HG03066 (cell line): ENCODE data around the gene CSMD2.

Experiments
- ATAC-seq: cut with Tn5 transposase; IDR thresholded peaks from one replicate; pipeline ENCODE4 v1.9.1; 2021; ENCODE audit warnings: low read depth; ENCODE audit not compliant: unreplicated experiment

The CSMD2 gene

GRCh38 chr1:34162852-34163766 lies 1.9 kb downstream of the CSMD2 start:
- no peak for ATAC-seq

- no peak for ATAC-seq
Observed at GRCh38 chr1:34156739-34157138, 8.3 kb downstream of the CSMD2 start.

GRCh38 chr1:34155860-34156259 lies 9.2 kb downstream of the CSMD2 start:
- no peak for ATAC-seq

- ATAC-seq, result no peak
Observed at GRCh38 chr1:34153246-34153645, 11.8 kb downstream of the CSMD2 start.

GRCh38 chr1:34149501-34149900 lies 15.5 kb downstream of the CSMD2 start:
- no peak for ATAC-seq

- ATAC-seq, result no peak
Observed at GRCh38 chr1:34147301-34147700, 17.7 kb downstream of the CSMD2 start.

- ATAC-seq, result no peak
Observed at GRCh38 chr1:34144766-34145165, 20.3 kb downstream of the CSMD2 start.

GRCh38 chr1:34143975-34144374 lies 21.1 kb downstream of the CSMD2 start:
- no peak for ATAC-seq

- no peak for ATAC-seq
Observed at GRCh38 chr1:34140011-34140676, 24.9 kb downstream of the CSMD2 start.

GRCh38 chr1:34137411-34137810 lies 27.6 kb downstream of the CSMD2 start:
- ATAC-seq, result no peak

GRCh38 chr1:34132161-34132420 lies 32.9 kb downstream of the CSMD2 start:
- no peak for ATAC-seq

- ATAC-seq, result no peak
Observed at GRCh38 chr1:34131396-34132160, 33.5 kb downstream of the CSMD2 start.

GRCh38 chr1:34130306-34130705 lies 34.7 kb downstream of the CSMD2 start:
- no peak for ATAC-seq

- ATAC-seq, result no peak
Observed at GRCh38 chr1:34129630-34130029, 35.4 kb downstream of the CSMD2 start.

- no peak for ATAC-seq
Observed at GRCh38 chr1:34128186-34128889, 36.7 kb downstream of the CSMD2 start.

GRCh38 chr1:34127006-34128000 lies 37.7 kb downstream of the CSMD2 start:
- ATAC-seq, result no peak

GRCh38 chr1:34126486-34126885 lies 38.5 kb downstream of the CSMD2 start:
- no peak for ATAC-seq

- ATAC-seq, result no peak
Observed at GRCh38 chr1:34125721-34126380, 39.2 kb downstream of the CSMD2 start.
